ENCODE data around the gene TBC1D23.
"Not testable (repeated sequence)": the region's sequence is repeated elsewhere in the genome, so short reads cannot be mapped to it uniquely, and the experiment has no call there.

Gene TBC1D23

GRCh38 chr3:100257586-100257985, 3.2 kb upstream of the TBC1D23 start:
- no peak for DNase-seq

- DNase-seq: peak; percentile 31
Measured at GRCh38 chr3:100260081-100260684, 609 bp upstream of the TBC1D23 start.

GRCh38 chr3:100261485-100261903, 702 bp downstream of the TBC1D23 start:
- no peak for DNase-seq

GRCh38 chr3:100262925-100263324, 2.1 kb downstream of the TBC1D23 start:
- DNase-seq: not testable (repeated sequence)

GRCh38 chr3:100263583-100263982, 2.8 kb downstream of the TBC1D23 start:
- no peak for DNase-seq

GRCh38 chr3:100264242-100264641, 3.5 kb downstream of the TBC1D23 start:
- no peak for DNase-seq

GRCh38 chr3:100265016-100265415, 4.2 kb downstream of the TBC1D23 start:
- no peak for DNase-seq

GRCh38 chr3:100266531-100266930, 5.7 kb downstream of the TBC1D23 start:
- DNase-seq: no peak

GRCh38 chr3:100268156-100268555, 7.4 kb downstream of the TBC1D23 start:
- no peak for DNase-seq

GRCh38 chr3:100269001-100269400, 8.2 kb downstream of the TBC1D23 start:
- DNase-seq: no peak

GRCh38 chr3:100269410-100270214, 8.8 kb downstream of the TBC1D23 start:
- no peak for DNase-seq

GRCh38 chr3:100270215-100270583, 9.4 kb downstream of the TBC1D23 start:
- DNase-seq: no peak

- DNase-seq: no peak
Measured at GRCh38 chr3:100271522-100271921, 10.7 kb downstream of the TBC1D23 start.

- not testable (repeated sequence) for DNase-seq
Measured at GRCh38 chr3:100272797-100273611, 12.2 kb downstream of the TBC1D23 start.

- no peak for DNase-seq
Measured at GRCh38 chr3:100274361-100274760, 13.6 kb downstream of the TBC1D23 start.

- no peak for DNase-seq
Measured at GRCh38 chr3:100277255-100277800, 16.5 kb downstream of the TBC1D23 start.

- DNase-seq: no peak
Measured at GRCh38 chr3:100278910-100279309, 18.1 kb downstream of the TBC1D23 start.

GRCh38 chr3:100288288-100288894, 27.6 kb downstream of the TBC1D23 start:
- no peak for DNase-seq

- no peak for DNase-seq
Measured at GRCh38 chr3:100289339-100289738, 28.5 kb downstream of the TBC1D23 start.

GRCh38 chr3:100295089-100295488, 34.3 kb downstream of the TBC1D23 start:
- DNase-seq: no peak

- no peak for DNase-seq
Measured at GRCh38 chr3:100297784-100298183, 37.0 kb downstream of the TBC1D23 start.

GRCh38 chr3:100299016-100299415, 38.2 kb downstream of the TBC1D23 start:
- no peak for DNase-seq

- no peak for DNase-seq
Measured at GRCh38 chr3:100306695-100307094, 45.9 kb downstream of the TBC1D23 start.

Measured in midbrain (tissue), 1 donor.